Stimulated activated CD4-positive, alpha-beta T cell treated with anti-CD3 and anti-CD28 coated beads, Interleukin-4, amount 100 ng/mL, for 24 hours (primary cell): ENCODE data around the gene CCDC110.
"Not testable (repeated sequence)": the region's sequence is repeated elsewhere in the genome, so short reads cannot be mapped to it uniquely, and the experiment has no call there.

ENCODE experiments used
- DNase-seq: peaks from one replicate; pipeline ENCODE4 v3.0.0-alpha.2; 2020

The CCDC110 gene

DNA sequence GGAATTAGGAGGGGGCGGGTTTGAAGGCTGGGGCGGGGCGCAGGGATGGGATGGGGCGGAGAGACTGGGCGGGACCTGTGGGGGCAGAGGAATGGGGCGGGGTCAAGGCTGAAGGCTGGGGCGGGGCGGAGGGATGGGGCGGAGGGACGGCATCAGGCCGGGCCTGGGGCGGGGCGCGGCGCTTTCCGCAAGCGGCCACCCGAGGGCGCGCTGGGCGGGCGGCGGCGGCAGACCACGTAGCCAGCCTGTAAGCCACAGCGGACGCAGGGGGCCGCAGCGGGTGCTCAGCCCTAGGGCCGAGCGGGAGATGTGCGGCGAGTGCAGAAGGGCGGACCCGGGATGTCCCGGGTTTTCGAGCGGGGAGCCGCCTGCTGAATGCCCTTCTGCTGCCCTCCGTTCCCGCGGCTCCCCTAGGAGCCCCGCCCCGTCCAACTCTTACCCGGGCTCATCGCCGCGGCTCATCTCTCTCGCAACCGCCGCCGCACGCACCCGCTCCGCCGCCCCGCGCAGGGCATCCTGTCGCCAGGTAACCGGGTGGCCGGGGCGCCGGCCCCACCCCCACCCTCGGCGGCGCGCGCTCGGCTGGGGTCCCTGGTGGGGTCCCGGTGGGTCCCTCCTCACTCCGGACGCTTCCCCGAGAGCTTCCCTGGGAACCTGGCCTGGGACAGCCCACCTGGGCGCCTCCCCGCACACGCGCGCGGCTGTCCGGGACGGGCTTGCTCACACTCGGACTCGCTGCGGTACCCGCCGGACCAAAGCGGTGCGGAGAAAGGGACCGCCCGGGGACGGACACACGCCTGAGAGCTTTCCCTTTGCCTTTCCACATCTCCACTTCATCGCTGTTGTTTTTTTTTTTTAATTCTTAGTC is at the start of gene CCDC110:
Gene CCDC110 (minus strand): TSS at position 499 of the 868 bp plus-strand sequence. CDS start 50 bp downstream, at position 449.
- DNase-seq: peak; percentile 94

DNA sequence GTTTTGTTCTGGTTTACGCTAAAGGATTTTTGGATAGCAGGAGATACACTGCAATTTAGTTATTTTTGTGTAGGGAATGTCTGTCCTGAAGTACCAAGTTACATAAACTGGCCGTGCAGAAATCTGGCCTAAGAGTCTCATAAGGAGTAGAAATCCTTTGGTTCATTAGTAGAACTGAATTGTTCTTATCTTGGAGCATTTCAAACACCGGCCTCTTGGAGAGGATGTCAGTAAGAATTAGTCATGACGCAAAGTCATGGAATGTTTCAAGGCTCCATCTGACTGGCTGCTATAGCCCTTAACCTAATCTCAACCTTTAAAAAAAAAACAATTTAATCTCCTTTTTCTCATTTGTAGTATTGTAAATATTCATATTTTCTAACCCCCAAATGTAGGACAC is 48.6 kb upstream of the CCDC110 start:
- DNase-seq: no peak

DNA sequence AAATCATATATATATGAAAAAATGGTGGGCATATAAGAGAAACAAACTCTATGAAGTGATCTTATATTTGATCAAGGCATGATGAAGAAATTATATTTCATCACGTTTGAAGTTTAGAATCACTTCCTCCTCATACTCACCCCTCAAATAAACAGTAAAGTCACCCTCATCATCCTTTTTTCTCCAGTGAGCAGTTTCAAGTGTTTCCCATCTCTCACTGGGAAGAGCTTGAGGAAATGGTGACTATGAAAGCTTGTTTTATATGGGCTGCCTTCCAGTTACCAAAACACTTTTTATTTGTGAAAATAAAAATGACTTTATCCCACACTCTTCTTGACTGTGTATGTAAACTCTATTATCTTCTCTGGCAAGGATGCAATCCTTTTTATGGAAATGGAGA is 47.0 kb upstream of the CCDC110 start:
- no peak for DNase-seq

DNA sequence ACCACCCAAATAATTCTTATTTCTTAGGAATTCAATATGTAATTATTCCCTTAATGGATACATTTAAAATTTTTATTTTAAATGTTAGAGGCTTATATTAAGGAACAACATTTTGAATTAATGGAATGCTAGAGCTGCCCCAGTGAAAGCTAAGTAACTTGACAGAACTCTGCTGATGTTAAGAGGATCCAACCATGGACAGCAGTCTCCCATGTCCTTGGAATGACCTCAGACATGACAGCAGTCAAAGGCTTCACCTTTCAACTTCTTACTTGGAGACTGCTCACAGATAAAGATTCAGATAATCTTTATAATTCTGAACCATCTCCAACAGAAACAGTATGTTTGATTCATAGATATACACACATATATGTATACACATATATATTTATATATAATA is 46.5 kb upstream of the CCDC110 start:
- no peak for DNase-seq

DNA sequence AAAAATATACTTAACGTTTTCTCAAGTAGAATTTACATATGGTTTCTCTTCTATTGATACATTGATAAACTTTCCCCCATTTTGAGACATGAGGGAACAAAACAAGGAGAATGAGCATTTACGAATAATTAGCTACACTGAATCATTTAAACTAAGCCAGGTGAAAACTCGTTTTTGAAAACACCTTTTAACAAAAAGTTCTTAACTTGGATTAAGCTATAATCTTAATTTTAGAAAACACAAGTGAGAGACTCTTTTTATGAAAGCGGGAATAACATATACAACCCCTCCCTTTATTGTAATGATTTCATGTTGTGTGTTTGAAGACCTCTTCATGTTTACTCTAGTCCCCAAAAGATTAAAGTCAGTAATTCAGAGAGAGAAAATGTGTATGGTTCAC is 43.7 kb upstream of the CCDC110 start:
- no peak for DNase-seq

DNA sequence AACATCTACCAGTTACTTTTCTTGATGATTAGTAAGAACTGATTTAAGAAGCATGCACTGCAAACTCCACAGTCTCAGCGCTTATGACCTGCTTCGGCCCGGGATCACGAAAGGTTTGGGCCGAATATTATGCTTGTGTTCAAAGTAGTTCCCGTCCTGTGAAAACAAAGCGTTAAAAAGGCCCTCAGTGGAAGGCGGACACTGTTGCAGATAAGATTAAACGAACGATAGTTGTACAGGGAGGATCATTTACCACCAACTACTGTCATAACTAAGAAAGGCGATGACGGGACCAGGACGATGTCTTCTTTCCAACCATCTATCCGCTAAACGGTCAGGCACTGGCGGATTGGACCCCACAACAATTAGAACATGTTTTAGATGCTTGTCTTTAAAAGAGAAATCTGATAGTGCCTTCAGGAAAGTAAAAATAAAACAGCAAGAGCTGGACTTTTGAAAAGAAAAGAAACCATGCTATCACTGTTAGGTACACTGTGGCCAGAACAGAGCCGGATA is 42.7 kb upstream of the CCDC110 start:
- no peak for DNase-seq

DNA sequence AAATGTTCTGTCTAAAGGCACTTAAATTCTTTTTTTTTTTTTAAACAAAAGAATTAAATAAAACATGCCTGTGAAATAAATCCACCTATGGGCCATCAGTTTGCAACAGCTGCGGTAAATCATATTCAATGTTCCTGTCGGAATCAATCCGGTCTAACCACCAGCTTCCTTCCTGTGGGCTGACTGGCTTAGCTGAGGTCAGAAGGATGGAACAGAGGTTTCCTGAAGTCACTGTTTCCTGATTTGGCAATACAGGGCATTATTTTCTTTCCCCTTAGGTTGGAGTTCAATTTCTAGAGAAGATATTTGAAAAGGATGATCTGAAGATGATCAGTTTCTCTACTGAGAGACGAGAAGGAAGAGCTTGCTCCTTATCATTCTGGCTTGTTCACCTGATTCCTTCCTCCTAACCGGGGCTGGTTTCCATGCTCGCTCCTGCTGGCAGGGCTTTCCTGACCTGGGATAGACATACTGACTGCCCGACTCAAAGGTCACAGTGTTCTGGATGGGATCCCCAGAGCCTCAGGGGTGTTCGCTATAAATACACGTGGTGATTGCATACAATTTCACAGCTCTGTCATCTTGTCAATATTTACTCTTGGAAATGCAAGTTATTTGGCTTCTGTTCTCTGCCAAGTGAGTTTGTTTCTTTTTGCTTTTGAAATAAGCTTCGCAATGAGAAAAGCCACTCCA is 42.1 kb upstream of the CCDC110 start:
- DNase-seq: no peak

DNA sequence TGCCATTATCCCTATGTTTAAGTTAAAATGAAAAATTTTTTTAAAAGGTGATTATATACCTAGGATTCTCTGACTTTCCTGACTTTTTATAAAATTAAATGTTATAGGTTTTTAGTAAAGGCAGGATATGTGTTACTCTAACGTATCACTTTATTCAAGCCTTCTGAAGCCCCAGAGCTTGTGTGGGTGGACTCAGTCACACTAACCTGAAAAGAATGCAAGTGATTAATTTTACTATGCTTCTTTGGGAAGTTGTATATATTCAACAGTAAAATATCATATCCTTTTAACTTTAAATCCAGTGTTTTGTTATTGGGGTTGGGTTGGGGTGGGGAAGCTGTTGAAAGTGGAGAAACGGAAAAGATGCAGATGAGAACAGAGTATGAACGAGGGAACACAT is 41.0 kb upstream of the CCDC110 start:
- no peak for DNase-seq

DNA sequence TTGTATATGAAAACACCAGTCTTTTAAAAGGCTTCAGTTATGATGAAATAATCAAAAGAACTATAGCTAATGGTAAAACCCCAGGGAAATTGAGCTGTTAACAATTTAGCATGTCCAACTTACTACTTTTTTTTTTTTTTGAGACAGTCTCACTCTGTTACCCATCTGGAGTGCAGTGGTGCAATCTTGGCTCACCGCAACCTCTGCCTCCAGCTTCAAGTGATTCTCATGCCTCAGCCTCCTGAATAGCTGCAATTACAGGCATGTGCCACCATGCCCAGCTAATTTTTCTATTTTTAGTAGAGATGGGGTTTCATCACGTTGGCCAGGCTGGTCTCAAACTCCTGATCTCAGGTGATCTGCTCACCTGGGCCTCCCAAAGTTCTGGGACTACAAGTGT is 39.7 kb upstream of the CCDC110 start:
- DNase-seq: not testable (repeated sequence)

DNA sequence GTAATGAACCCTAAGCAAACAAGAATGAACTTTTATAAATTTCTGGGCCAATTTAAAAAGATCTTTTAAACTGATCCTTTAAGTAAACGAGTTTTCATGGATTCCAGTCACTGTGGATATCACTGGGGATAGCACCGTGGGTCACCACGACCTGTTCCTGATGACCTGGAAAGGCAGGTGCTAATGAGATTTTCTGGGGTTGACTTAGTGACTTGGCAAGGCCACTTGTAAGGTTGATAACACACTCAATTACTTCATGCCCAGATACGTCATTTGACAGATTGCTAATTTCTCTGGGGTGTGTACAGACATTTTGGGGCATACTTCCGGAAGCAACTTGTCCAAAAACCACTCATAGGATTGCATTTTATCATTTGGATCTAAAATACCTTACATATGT is 39.3 kb upstream of the CCDC110 start:
- DNase-seq: no peak

DNA sequence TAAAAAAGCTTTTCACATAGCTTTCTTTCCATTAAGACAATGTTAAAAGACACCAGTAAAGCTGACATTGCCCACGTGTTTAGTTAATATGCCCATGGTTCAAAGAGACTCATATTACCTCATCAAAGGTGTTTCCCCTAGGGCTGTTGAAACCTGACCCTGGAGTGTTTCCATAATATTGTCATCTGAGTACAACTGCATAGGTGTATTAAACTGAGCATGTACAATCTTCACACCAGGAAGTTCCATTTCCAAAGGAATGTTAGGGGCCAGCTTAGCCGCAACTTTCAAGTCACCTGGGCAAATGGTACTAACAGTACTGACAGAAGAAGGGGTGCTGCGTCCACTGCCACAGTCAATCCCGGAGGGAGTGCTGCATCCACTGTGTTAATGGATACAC is 36.6 kb upstream of the CCDC110 start:
- no peak for DNase-seq

DNA sequence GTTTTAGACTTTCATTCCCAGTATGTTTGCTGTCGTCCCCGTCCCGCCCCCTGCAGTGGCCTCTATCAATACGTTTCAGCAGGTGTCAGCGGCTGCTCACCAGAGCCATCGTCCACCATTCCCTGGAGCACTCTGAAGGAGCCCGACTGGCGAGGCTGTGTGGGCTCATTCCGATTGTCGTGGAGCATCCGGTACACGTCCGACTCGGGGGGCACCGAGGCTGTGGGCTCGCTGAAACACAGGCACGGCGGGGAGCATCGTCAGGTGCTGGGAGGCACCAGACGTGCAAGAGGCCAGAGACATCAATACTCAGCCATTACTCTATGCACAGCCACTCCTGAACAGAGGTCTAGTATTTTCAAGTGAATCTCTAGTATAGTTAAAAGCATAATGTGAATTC is 34.9 kb upstream of the CCDC110 start:
- no peak for DNase-seq

DNA sequence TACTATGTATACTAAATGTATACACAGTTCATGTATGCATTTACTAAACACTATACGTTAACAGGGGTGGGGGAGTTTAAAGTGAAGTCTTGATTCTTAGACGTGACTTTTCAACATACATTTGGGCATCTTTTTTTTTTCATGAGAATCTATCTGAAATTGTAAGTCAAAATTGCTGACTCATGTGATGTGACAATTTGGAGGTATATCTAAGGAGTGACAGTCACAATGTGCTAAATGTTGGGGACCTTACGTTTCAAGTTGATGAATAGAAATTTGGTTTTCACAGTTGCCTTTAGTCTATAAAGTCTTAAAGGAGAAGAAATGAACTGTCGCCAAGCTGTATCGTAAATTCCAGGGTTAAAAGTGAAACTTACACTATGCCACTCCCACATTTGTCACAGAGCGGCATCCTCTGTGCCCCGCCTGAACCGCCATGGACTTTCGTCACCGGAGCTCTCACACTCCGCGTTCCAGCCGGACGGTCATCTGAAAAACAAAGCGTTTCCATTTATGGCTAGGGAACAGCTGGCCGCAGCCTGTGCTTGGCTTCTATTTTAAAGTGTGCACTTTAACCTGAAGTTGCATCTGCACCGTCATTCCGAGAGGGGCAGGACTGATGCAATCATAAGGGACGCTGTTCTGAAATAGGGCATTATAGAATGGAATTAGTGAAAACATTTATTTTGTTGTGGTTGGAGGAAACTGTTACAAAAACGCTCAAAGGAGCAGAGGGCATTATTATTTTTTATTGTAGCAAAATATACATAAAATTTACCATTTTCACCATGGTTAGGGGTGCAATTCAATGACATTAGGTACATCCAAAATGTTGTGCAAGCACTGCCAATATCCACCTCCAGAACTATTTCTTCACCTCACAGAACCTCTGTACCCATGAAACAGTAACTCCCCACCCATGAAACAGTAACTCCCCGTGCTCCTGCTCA is 32.8 kb upstream of the CCDC110 start:
- DNase-seq: no peak

DNA sequence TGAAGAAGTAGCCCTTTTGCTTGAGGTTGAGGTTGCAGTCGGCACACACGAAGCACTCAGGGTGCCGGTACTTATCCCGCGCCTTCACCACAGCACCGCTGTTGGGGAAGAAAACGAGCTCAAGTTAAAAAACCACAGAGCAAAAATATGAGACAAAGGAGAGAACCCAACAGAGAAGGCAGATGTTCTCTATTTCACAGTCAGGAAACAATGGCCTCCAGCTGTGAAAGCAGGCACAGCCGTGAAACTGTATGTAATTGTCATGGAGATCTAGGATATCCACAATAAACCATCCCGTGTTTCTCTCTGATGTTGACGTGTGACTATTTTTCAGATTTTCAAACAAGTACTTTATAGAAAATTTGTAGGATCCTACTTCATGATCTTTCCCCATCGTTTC is 30.9 kb upstream of the CCDC110 start:
- no peak for DNase-seq

DNA sequence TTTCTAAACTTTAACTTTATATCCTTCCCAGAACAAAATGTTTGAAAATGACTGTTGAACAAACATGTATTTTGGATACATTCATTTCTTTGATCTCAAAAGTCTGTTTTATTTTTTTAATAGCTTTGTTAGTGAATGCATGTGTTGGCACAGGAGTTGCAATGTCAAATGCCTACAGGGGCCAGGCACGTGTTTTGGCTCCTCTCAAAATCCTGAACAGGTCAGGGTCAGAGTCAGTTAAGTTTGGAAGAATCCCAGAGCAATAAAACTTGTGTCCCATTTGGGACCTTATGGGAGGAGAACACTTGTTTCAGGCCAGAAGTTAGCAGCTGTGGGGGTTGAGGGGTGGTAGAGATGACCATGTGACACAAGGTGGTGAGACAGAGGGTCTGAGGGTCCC is 29.0 kb upstream of the CCDC110 start:
- no peak for DNase-seq

DNA sequence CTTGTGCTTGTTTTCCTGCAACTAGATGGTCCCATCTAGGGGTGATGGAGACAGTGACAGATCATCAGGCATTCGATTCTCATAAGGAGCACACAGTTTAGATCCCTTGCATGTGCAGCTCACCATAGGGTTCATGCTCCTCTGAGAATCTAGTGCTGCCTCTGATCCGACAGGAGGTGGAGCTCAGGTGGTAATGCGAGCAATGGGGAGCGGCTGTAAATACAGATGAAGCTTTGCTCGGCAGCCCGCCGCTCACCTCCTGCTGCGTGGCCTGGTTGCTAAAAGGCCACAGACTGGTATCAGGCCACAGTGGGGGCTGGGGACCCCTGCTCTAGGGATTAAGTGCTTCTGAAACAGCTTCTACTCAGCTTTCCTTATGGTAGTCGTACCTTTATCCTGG is 28.5 kb upstream of the CCDC110 start:
- DNase-seq: no peak

DNA sequence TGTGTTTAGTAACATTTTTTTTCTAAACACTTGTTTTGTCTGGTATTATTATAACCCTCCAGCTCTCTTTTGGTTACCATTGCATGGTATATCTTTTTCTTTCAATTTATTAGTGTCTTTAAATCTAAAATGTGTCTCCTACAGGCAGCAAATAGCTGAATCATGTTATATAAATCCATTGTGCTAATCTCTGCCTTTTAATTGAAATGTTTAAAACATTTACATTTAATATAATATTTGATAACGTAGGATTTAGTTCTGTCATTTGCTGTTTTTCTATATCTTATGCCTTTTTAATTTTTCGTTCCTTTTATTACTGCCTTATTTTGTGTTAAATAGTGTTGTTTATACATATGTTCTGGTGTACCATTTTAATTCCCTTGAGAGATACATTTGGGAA is 17.1 kb upstream of the CCDC110 start:
- DNase-seq: no peak

DNA sequence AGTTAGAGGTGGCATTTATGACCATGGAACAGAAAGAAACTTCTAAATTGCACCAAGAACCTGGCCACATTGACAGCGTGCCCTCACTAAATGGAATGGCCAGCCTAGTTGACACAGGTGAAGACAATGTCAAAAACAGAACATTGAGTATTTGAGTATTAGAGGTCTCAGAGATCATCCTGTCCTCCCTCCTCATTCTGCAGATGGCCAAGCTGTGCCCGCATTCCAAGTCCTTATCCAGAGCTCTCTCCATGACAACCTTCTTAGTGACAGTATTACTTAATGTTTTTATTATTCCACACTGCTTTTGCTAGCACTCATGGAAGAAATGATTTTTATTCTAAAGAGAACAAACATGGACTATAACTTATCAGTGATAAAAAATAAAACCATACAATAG is 9.9 kb upstream of the CCDC110 start:
- DNase-seq: no peak

DNA sequence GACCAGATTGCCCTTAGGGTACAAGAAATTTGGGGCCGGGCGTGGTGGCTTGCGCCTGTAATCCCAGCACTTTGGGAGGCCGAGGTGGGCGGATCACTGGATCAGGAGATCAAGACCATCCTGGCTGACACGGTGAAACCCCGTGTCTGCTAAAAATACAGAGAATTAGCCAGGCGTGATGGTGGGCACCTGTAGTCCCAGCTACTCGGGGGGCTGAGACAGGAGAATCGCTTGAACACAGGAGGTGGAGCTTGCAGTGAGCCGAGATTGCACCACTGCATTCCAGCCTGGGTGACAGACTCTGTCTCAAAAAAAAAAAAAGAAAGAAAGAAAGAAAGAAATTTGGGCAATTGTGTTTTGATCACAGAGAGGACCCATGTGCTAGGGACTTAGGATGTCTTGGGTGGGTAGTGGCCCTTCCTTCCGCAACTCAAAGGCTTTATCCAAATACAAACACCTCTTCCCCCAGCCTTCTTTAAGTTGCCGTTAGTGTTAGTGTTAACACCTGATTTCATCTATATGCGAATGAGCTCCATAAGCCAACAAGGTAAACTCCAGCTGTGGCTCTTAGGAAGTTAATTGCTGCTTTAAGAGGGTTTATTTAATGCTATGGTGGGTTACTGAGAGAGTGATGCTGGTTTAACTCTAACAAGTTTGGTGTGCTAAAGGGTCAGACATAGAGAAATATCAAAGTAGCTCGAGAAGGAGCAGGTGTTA is 8.6 kb upstream of the CCDC110 start:
- DNase-seq: no peak

DNA sequence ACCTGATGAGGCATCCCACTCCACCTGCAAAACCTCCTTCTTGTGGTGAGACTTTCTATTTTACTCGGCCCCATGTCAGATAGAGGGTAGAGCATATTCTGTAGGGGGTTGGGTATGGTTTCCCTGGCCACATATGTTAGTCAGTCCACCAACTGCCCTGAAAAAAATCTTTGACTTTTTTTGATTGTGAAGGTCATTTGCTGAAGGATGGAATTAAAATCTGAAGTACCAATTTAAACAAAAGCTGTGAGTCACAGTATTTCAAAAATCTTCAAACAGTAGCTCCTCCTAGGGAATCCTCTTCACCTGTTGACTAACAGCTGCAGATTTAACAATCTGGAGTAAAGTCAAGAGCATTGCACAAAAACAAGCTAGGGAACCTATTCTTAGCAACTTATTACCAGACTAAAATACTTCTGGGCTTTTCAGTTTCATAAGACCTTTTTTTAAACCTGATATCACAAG is 8.0 kb upstream of the CCDC110 start:
- DNase-seq: no peak

DNA sequence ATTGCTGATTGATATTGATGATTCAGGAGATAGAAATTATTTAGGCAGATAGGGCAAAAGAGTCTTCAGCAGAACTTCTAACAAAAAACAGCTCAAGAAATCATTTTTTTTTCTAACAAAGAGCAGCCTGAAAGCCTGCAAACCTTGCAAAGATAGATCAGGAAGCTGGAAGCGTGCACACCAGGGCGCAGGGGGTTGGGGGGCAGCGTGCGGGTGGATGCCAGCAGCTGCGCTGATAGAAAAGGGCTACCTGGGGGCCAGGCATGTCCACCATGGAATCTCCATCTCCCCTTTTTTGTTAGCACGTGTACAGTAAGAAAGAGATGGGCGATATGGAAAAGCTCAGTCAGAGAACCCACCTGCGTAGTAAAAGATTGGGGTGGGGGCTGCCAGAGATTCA is 1.7 kb upstream of the CCDC110 start:
- DNase-seq: no peak

DNA sequence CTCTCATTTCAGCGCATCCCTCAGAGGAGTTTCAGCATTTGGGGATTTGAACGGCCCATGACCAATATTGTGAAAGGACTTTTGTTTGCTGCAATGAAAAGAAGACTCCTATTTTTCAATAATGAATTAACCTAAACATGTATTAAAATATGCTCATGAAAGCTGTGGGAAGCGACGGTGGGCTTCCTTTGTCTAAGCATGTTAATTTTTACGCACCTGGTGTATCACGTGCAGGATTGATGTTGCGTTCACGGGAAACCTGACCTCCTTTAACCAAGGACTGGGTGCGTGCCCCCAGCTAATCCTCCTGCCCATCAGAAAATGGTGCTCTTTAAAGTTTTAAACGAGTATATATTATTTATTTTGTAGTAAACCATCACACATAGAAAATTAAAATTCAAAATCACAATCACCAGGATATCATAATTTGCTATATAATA is 590 bp upstream of the CCDC110 start:
- DNase-seq: no peak
